Frontal cortex (tissue), 4 donors: ENCODE measurements around the gene PDLIM1. TPM values are rescaled to one million over a fixed set of nuclear protein-coding genes. Genes with fewer than 3 reads are reported as not detected.
"Not testable (repeated sequence)": the region's sequence is repeated elsewhere in the genome, so short reads cannot be mapped to it uniquely, and the experiment has no call there.

Source experiments
- DNase-seq, 2 donors: peaks; one replicate each; pipeline ENCODE4 v3.0.0; 2012; ENCODE audit warnings: low spot score in 2 of 2
- FAIRE-seq: peaks from 2 replicates; lab custom pipeline; 2012; peaks lifted over from hg19 to GRCh38; lab: Jason Lieb, UNC
- total RNA-seq: library from RNA; depleted of rRNA; stranded (reverse); fragments of >200 nt; gene quantifications from one replicate; pipeline ENCODE4 v1.2.3, GENCODE V29; 2014
- donor health status: control.
- donor health status: control.
- donor health status: control.

PDLIM1 gene
- total RNA-seq, 1 donor from 2014 or later, result 2.4 TPM

DNA sequence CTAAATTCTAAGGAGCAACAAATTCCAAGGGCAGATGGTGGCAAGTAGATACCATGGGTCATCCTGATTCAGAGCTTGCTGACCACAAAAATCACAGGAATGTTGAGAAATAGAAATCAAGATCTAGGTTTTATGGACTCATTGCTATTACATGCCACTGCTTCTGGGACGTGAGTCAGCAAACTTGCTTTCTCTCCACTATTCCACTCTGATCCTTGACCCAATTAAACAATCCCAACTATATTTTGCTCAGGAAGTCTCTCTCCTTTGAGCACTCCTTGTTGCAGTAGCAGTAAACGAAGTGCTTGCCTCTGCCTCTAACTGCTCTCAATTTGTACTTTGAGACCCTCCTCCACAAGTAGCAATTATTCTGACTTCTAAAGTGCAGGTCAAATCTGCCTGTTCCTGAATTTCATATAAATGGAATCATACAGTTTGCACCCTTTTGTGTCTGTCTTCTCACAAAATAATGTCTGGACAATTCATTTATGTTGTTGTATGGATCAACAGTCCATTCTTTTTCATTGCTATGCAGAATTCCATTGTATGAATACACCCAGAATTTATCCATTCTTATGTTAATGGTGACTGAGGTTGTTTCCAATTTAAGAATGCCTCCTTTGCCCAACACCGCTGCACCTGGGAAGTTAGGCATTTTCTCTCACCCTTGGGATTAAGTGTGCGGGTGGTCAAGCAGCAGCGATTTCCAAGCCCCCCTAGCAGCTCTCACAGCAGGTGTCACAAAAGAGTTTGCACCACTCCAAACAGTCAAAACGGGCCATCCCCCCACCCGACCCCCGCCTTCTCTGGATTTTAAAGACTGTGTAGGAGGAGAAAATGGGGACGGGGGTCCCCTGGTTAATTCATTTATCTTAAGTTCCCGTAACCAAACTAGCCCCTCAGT lies 60.8 kb downstream of the PDLIM1 start:
- FAIRE-seq, result no peak
- no peak for DNase-seq

DNA sequence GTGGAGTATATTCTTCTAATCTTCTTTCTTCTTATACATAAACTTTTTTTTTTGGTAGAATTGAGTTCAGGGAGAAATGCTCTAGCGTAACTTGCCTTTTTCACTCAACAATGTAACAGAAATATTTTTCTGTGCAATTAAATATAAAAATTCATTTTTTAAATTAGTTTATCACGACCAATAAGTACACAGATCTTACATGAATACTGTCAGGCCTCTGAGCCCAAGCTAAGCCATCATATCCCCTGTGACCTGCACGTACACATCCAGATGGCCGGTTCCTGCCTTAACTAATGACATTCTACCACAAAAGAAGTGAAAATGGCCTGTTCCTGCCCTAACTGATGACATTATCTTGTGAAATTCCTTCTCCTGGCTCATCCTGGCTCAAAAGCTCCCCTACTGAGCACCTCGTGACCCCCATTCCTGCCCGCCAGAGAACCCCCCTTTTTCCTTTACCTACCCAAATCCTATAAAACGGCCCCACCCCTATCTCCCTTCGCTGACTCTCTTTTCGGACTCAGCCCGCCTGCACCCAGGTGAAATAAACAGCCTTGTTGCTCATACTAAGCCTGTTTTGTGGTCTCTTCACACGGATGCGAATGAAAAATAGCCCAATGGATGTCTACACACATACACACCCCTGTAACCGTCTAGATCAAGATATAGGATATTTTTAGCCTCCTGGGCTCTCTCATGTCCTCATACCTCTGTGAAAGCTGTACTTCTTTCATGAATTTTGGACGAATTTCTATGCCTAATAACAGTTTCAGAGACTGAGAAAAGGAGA lies 61.7 kb downstream of the PDLIM1 start:
- not testable (repeated sequence) for FAIRE-seq, DNase-seq

- DNase-seq (no peak), FAIRE-seq (no peak)
Observed at GRCh38 chr10:95225136-95225535, 65.7 kb downstream of the PDLIM1 start.

DNA sequence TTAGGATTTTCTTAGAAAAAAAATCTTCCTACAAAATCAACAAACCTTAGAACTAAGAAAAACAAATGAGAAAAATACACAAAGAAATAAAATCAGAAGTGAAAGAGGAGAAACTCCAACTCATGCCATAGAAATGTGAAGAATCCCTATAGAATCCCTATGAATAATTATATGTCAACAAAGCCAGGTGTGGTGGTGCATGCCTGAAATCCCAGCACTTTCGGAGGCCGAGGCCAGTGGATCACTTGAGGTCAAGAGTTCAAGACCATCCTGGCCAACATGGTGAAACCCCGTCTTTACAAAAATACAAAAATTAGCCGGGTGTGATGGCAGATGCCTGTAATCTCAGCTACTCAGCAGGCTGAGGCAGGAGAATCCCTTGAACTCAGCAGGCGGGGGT lies 69.7 kb downstream of the PDLIM1 start:
- DNase-seq (no peak), FAIRE-seq (no peak)

GRCh38 chr10:95220539-95220938 lies 70.3 kb downstream of the PDLIM1 start:
- FAIRE-seq, result no peak
- no peak for DNase-seq

- no peak for FAIRE-seq
- no peak for DNase-seq
Observed at GRCh38 chr10:95217476-95217875, 73.3 kb downstream of the PDLIM1 start.

DNA sequence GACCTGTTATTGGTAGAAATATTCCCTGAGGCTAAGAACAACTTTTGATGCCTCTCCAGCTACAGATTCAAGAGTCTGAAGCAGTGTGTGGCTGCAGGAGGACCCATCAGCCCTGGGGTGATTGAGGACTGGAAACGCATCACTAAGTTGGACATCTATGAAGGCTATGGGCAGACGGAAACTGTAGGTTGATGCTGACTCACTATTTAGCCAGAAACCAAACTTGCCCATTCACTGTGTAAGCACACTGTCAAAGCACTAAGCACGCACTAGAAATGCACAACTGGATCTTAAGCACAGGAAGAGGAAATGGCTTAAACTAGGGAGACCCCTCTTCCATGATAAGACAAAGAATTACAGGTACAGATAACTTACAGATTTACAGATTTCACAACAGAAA lies 76.0 kb downstream of the PDLIM1 start:
- DNase-seq (no peak), FAIRE-seq (no peak)

DNA sequence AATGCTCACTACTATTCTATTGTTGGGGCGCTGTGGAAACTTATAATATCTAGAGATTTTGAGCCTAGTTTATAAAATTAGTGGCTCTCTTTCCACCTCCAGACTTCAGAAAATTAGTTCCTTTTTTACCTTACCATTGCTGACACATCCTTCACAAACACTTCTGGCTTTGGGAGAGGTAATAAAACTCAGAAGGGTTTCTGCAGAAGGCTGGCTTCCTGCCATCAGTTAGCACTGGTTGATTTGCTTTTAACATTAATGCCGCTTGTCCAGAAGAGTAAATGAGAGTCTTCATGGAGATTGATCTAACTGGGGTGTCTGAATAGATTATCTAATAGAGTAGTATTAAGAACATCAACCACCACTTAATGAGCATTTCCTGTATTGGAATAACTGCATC lies 76.4 kb downstream of the PDLIM1 start:
- FAIRE-seq (no peak), DNase-seq (no peak)

DNA sequence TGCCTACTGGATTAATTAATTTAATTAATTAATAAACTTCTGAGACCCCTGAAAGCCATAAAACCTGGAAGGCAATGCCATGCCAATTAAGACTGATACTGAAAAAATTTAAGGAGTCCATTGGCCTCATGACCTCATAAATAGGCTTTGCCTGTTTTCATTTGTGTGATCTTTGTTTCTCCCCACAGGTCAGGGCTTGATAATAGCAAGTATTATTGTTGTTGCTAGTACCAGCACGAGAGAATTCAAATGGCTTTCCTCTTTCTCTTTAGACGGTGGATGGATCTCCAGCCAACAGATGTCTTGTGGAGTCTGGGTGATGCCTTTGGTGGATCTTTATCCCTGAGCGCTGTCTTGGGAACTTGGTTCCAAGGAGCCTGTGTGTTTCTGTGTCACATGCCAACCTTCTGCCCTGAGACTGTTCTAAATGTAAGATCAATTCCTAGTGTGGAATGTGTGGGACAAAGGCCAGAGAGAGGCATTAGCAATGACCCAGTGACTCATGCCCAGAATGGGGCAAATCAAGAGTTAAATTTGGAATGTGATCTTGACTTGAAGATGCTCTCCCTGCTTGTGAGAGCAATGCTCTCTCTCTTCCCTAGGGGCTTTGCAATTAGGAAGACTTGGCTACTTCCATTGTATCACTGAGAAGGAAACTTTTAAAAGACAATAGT lies 79.1 kb downstream of the PDLIM1 start:
- DNase-seq (no peak), FAIRE-seq (no peak)

DNA sequence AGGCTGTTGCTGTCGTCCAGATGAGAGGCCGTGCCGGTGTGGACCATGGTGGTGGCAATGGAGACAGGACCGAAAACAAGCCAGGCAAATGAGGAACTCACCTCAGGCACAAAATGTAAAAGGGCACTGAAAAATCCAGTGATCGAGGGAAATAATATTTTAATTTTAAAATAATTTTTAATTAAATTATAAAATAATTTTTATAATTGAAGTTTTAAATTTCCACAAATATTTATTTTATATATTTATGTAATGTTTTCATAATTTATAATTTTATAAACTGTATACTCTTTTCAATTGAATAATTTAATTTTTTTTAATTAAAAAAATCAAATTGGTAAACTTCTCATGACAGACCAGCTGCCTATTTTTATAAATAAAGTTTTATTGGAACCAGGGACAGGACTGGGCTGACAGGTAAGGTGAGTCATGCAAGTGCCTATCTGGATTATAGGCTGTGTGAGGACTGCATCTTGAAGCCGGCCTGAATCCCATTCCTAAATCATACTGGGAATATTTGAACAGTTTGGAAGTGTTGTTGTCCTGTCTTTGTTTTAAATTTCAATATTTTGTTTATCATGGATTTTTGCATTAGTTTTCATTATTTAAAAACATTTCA lies 81.2 kb downstream of the PDLIM1 start:
- DNase-seq (no peak), FAIRE-seq (peak; percentile 96)

DNA sequence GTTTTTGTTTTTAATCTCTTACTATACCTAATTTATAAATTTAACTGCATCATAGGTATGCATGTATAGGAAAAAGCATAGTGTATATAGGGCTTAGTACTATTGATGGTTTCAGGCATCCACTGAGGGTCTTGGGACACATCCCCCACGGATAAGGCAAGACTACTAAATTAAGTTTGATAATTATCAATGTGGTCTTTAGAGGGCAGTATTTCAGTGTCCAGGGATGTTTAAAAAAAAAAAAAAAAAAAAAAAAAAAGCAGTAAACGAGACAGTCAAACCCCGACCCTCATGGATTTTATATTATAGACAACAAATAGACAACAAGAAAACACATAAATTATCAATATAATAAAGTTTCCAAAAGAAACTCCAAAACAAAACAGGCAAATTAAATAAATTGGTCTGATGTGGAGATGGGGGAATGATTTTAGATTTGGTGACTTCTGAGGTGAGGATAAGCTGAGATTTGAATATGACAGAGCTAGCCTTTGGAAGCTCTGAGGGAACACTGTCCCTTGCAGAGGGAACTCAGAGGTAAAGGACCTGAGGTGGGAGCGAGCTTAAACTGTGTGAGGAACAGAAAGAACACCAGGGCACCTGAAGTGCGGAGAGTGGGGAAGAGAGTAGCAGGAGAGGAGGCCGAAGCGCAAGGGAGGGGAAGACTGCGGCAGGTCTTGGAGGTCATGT lies 82.0 kb downstream of the PDLIM1 start:
- FAIRE-seq (no peak), DNase-seq (no peak)

GRCh38 chr10:95202865-95203264 lies 87.9 kb downstream of the PDLIM1 start:
- DNase-seq, FAIRE-seq: not testable (repeated sequence)

DNA sequence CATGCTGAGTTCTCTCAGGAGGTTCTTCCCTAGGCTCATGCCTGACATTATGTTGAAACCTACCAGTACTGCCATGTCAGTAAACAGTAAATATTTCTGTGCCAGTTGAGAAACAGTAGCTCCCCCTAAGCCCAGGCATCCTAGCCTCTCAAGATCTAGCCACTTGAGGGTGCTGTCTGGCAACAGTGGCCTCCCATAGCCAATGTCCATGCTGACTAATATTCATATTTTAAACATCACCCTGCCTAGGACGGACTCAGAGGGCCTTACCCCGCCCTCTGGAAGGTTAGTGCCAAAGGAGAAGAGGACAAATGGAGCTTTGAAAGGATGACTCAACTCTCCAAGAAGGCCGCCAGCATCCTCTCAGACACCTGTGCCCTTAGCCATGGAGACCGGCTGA lies 89.1 kb downstream of the PDLIM1 start:
- DNase-seq (no peak), FAIRE-seq (no peak)

DNA sequence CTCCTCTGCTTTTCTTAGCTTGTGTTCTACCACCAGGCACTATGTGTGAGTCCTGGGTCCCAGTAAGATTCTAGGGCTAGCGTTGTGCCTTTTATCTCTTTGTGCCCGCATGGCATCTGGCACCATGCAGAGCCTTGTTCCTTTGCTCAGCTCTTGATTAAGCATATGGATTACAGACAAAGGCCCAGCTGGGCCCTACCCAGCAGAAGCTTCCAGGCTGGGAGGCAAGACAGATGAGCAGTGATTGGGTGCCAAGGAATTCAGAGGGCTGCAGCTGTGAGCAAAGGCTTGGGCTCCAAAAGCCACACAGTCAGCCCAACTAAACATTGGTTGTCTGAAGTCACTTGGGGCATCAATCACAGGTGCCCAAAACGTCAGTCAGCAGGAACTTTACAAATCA lies 94.8 kb downstream of the PDLIM1 start:
- DNase-seq (no peak), FAIRE-seq (no peak)

DNA sequence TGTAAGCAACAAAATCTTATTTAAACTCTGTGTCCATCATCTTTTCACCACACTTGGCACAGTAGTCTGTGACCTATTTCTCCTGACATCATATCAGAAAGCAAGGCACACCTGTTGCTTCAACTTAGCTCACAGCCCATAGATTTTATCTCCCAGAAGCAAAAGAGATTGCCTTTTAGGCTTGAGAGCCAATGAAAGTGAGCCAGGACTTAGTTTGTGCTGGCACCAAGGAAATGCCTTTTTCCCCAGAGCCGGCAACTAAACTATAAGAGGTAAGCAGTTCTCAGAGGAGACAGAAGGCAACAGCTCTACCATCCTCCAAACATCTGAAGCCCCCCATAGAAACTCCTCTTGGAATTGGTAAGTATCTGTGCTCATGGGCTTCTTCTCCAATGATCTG lies 96.9 kb downstream of the PDLIM1 start, which contains the start of gene ACSM6:
Gene ACSM6, plus strand, starts transcription at position 295 of the 400 bp plus-strand sequence. CDS start 248 bp downstream, outside the sequence.
- no peak for FAIRE-seq
- DNase-seq, result no peak

DNA sequence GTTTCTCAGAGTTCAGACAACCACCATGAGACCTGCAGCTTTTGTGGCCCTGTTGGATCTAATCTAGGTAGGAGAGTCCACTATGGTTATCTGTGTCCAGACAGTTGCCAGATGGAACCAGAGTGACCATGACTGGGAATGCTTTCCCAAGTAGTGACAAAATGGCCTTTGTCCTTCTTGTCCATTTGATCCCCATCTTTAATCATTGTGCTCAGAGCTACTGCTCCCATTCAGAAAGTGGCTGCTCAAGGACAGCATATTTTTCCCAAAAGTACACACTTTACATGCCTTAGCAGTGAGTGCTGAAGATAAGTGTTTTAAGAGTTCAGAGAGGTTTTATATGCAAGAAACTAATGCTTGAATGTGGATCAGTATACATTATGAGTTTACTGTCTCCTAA lies 102.2 kb downstream of the PDLIM1 start:
- no peak for DNase-seq
- FAIRE-seq, result no peak

- DNase-seq, result no peak
- no peak for FAIRE-seq
Observed at GRCh38 chr10:95187617-95188016, 103.2 kb downstream of the PDLIM1 start.
